Thyroid gland (tissue), 4 donors: Measurements from ENCODE around the gene XRN2. TPM values are rescaled to one million over a fixed set of nuclear protein-coding genes. Genes with fewer than 3 reads are reported as not detected.

Source experiments
- DNase-seq, 2 donors: peaks; one replicate each; pipeline ENCODE4 v3.0.0-alpha.2; 2019
- H3K27ac ChIP-seq, 3 donors: fragments of 200-600 bp; sonication (generic); 1 replicate in 2 of 3; 2 replicates in 1 of 3; pipeline ENCODE4 v1.5.1; 2016 to 2019; ENCODE audit warnings: mild to moderate bottlenecking in 1 of 3, moderate library complexity in 1 of 3
- H3K27me3 ChIP-seq: fragments of 200-600 bp; sonication (generic); one replicate; pipeline ENCODE4 v1.5.1; 2019
- H3K36me3 ChIP-seq, 2 donors: fragments of 200-600 bp; sonication (generic); one replicate each; pipeline ENCODE4 v1.5.1; 2016 to 2019
- H3K4me1 ChIP-seq, 2 donors: fragments of 200-600 bp; sonication (generic); one replicate each; pipeline ENCODE4 v1.5.1; 2017 to 2019
- H3K4me3 ChIP-seq, 3 donors: fragments of 200-600 bp; sonication (generic); replicated peaks in 1 of 3; 1 replicate in 2 of 3; 2 replicates in 1 of 3; pipeline ENCODE4 v1.5.1; 2016; ENCODE audit warnings: mild to moderate bottlenecking in 1 of 3
- H3K9me3 ChIP-seq: fragments of 200-600 bp; sonication (generic); one replicate; pipeline ENCODE4 v1.5.1; 2017
- CTCF ChIP-seq, 6 experiments: fragments of 200-600 bp in 3 of 6; fragments of 450-650 bp in 3 of 6; sonication (generic) in 3 of 6; IDR thresholded peaks; one replicate each; pipeline ENCODE4 v1.5.1; 2016 to 2019; ENCODE audit warnings: antibody characterized with exemption in 6 of 6, mild to moderate bottlenecking in 2 of 6, inconsistent platforms in 1 of 6, moderate library complexity in 1 of 6
- POLR2A ChIP-seq, 2 donors: fragments of 450-650 bp; IDR thresholded peaks; one replicate each; pipeline ENCODE4 v1.6.1; 2017; ENCODE audit warnings: antibody characterized with exemption in 2 of 2, mild to moderate bottlenecking in 2 of 2, moderate library complexity in 1 of 2
- WGBS, 2 donors: methylation state at CpG; one replicate each; pipeline ENCODE4 v1.1.5; 2017; 5-methylcytosine and 5-hydroxymethylcytosine counted together
- intact Hi-C: fragments of 100-400 bp; cut with DNase I; formaldehyde crosslinking; loops from one replicate; pipeline ENCODE4 v1.15.1; 2023
- total RNA-seq, 4 donors: library from RNA; depleted of rRNA; stranded (reverse); fragments of >200 nt; gene quantifications; one replicate each; pipeline ENCODE4 v1.2.3, GENCODE V29; 2016

The XRN2 gene
- total RNA-seq, 4 donors from 2014 or later: 76.7 to 87.5 (median 80.1) TPM

- Histone ChIP-seq H3K4me1 (peaks cover 16 to 25% of the 10 kb centered on the region in 2 donors), H3K4me3 (no peak overlapping the region), H3K27me3 (no peaks in the 10 kb centered on the region), H3K27ac (no peak overlapping the region), H3K36me3 (no peaks in the 10 kb centered on the region), H3K9me3 (no peaks in the 10 kb centered on the region)
- WGBS, 2 donors: 74 to 78% methylated on average over 2 of the region's 2 CpGs
- DNase-seq: no peak
- intact Hi-C loops: no loop called here
- TF ChIP-seq POLR2A (IDR thresholded peaks at IDR 0.05) (no peak), CTCF (IDR thresholded peaks at IDR 0.05) (no peak)
Observed at GRCh38 chr20:21309678-21310467, 6.7 kb downstream of the XRN2 start.

- H3K9me3 ChIP-seq: no peaks in the 10 kb centered on the region
- TF ChIP-seq CTCF (IDR thresholded peaks at IDR 0.05): no peak
- no peak for TF ChIP-seq POLR2A (IDR thresholded peaks at IDR 0.05)
- 48 to 67% methylated on average over 10 of the region's 10 CpGs for WGBS, 2 donors
- H3K4me1 ChIP-seq: peaks cover 14 to 23% of the 10 kb centered on the region in 2 donors
- intact Hi-C loops: no loop called here
- H3K36me3 ChIP-seq: no peaks in the 10 kb centered on the region
- H3K4me3 ChIP-seq: no peak overlapping the region
- H3K27ac ChIP-seq: no peak overlapping the region
- H3K27me3 ChIP-seq: no peaks in the 10 kb centered on the region
- peak; percentile 29 to 46 for DNase-seq
Observed at GRCh38 chr20:21312813-21313474, 9.8 kb downstream of the XRN2 start.

- peaks cover 14% of the 10 kb centered on the region in 2 donors for H3K4me1 ChIP-seq
- no peaks in the 10 kb centered on the region for H3K27me3 ChIP-seq
- WGBS, 2 donors: 83 to 91% methylated on average over 4 of the region's 4 CpGs
- no peak for DNase-seq
- no peak for TF ChIP-seq POLR2A (IDR thresholded peaks at IDR 0.05)
- no peak for TF ChIP-seq CTCF (IDR thresholded peaks at IDR 0.05)
- no peaks in the 10 kb centered on the region for H3K36me3 ChIP-seq
- H3K27ac ChIP-seq: no peak overlapping the region
- intact Hi-C loops: no loop called here
- H3K4me3 ChIP-seq: no peak overlapping the region
- no peaks in the 10 kb centered on the region for H3K9me3 ChIP-seq
Observed at GRCh38 chr20:21315138-21315537, 12.0 kb downstream of the XRN2 start.

GRCh38 chr20:21322083-21322710 lies 19.1 kb downstream of the XRN2 start:
- H3K36me3 ChIP-seq: no peaks in the 10 kb centered on the region
- intact Hi-C loops: no loop called here
- 78 to 88% methylated on average over 5 of the region's 5 CpGs for WGBS, 2 donors
- H3K4me3 ChIP-seq: no peak overlapping the region
- no peaks in the 10 kb centered on the region for H3K9me3 ChIP-seq
- H3K27ac ChIP-seq: no peak overlapping the region
- no peak for DNase-seq
- H3K27me3 ChIP-seq: no peaks in the 10 kb centered on the region
- peaks cover 12 to 23% of the 10 kb centered on the region in 2 donors for H3K4me1 ChIP-seq
- TF ChIP-seq POLR2A (IDR thresholded peaks at IDR 0.05) (no peak), CTCF (IDR thresholded peaks at IDR 0.05) (no peak)
